Adipose tissue (tissue), 3 donors: ENCODE results near the gene WWP2. TPM values are rescaled to one million over a fixed set of nuclear protein-coding genes. Genes with fewer than 3 reads are reported as not detected.

Source experiments
- H3K27ac ChIP-seq: one replicate; pipeline ENCODE4 v1.5.1; 2013; ENCODE audit warnings: low read depth, low read length
- WGBS, 3 donors: extraction: QIAGEN DNeasy Blood & Tissue Kit; methylation state at CpG; one replicate each; pipeline ENCODE4 v1.1.7; 2013; 5-methylcytosine and 5-hydroxymethylcytosine counted together
- polyA plus RNA-seq, 3 donors: library from polyadenylated mRNA; stranded (reverse); fragments of 200-250 nt; gene quantifications; one replicate each; pipeline ENCODE4 v1.2.3, GENCODE V29; 2013
- donor health status: healthy with polysubstance abuse.
- donor health status: Bipolar disorder and iron deficiency.
- donor health status: healthy.

The WWP2 gene
- polyA plus RNA-seq, 3 donors, result 18.9 to 25.1 (median 19.6) TPM

GRCh38 chr16:69890892-69891282 is 128.8 kb downstream of the WWP2 start:
- no peak overlapping the region for H3K27ac ChIP-seq
- WGBS, 3 donors, result 62 to 69% (median 67%) methylated on average over 8 of the region's 8 CpGs

- no peak overlapping the region for H3K27ac ChIP-seq
- 68 to 89% (median 77%) methylated on average over 2 of the region's 2 CpGs for WGBS, 3 donors
Measured at GRCh38 chr16:69892378-69892777, 130.2 kb downstream of the WWP2 start.

GRCh38 chr16:69893106-69893505 is 131.0 kb downstream of the WWP2 start:
- no peak overlapping the region for H3K27ac ChIP-seq
- 77 to 89% (median 87%) methylated on average over 2 of the region's 2 CpGs for WGBS, 3 donors

GRCh38 chr16:69894676-69895075 is 132.5 kb downstream of the WWP2 start:
- no peak overlapping the region for H3K27ac ChIP-seq
- 83 to 92% (median 85%) methylated on average over 11 of the region's 11 CpGs for WGBS, 3 donors

GRCh38 chr16:69903865-69904415 is 141.8 kb downstream of the WWP2 start:
- WGBS, 3 donors, result 74 to 94% (median 77%) methylated on average over 8 of the region's 8 CpGs
- H3K27ac ChIP-seq, result no peak overlapping the region

GRCh38 chr16:69904495-69905170 is 142.5 kb downstream of the WWP2 start:
- H3K27ac ChIP-seq, result no peak overlapping the region
- WGBS, 3 donors, result 74 to 88% (median 87%) methylated on average over 9 of the region's 9 CpGs

- 65 to 75% (median 75%) methylated on average over 2 of the region's 2 CpGs for WGBS, 3 donors
- H3K27ac ChIP-seq, result no peak overlapping the region
Measured at GRCh38 chr16:69905171-69905555, 143.0 kb downstream of the WWP2 start.

- H3K27ac ChIP-seq, result no peak overlapping the region
- 90 to 93% (median 91%) methylated on average over 6 of the region's 6 CpGs for WGBS, 3 donors
Measured at GRCh38 chr16:69906838-69907401, 144.8 kb downstream of the WWP2 start.

- WGBS, 3 donors, result 89 to 96% (median 95%) methylated on average over 8 of the region's 8 CpGs
- H3K27ac ChIP-seq, result no peak overlapping the region
Measured at GRCh38 chr16:69909043-69909442, 146.9 kb downstream of the WWP2 start.

- WGBS, 3 donors, result 76 to 94% (median 77%) methylated on average over 7 of the region's 7 CpGs
- H3K27ac ChIP-seq, result no peak overlapping the region
Measured at GRCh38 chr16:69909760-69910159, 147.6 kb downstream of the WWP2 start.

- WGBS, 3 donors, result 54 to 63% (median 57%) methylated on average over 3 of the region's 3 CpGs
- H3K27ac ChIP-seq, result no peak overlapping the region
Measured at GRCh38 chr16:69910964-69911363, 148.8 kb downstream of the WWP2 start.

- H3K27ac ChIP-seq, result no peak overlapping the region
- WGBS, 3 donors, result 90 to 95% (median 95%) methylated on average over 1 of the region's 1 CpG
Measured at GRCh38 chr16:69916462-69916861, 154.3 kb downstream of the WWP2 start.

- no peak overlapping the region for H3K27ac ChIP-seq
- WGBS, 3 donors, result 70 to 89% (median 78%) methylated on average over 1 of the region's 1 CpG
Measured at GRCh38 chr16:69917311-69917710, 155.2 kb downstream of the WWP2 start.

- no peak overlapping the region for H3K27ac ChIP-seq
- WGBS, 3 donors, result 59 to 65% (median 60%) methylated on average over 20 of the region's 20 CpGs
Measured at GRCh38 chr16:69917739-69918138, 155.6 kb downstream of the WWP2 start.

- no peak overlapping the region for H3K27ac ChIP-seq
- 86 to 93% (median 89%) methylated on average over 1 of the region's 1 CpG for WGBS, 3 donors
Measured at GRCh38 chr16:69918241-69918640, 156.1 kb downstream of the WWP2 start.

GRCh38 chr16:69921127-69921526 is 159.0 kb downstream of the WWP2 start:
- H3K27ac ChIP-seq, result no peak overlapping the region
- WGBS, 3 donors, result 71 to 89% (median 88%) methylated on average over 2 of the region's 2 CpGs

GRCh38 chr16:69922200-69922599 is 160.1 kb downstream of the WWP2 start:
- H3K27ac ChIP-seq, result no peak overlapping the region
- WGBS, 3 donors, result 82 to 92% (median 89%) methylated on average over 6 of the region's 6 CpGs

GRCh38 chr16:69924041-69924775 is 162.1 kb downstream of the WWP2 start:
- no peak overlapping the region for H3K27ac ChIP-seq
- WGBS, 3 donors, result 67 to 79% (median 74%) methylated on average over 10 to 11 of the region's 11 CpGs

- 31 to 62% (median 56%) methylated on average over 18 to 19 of the region's 19 CpGs for WGBS, 3 donors
- no peak overlapping the region for H3K27ac ChIP-seq
Measured at GRCh38 chr16:69924777-69925191, 162.7 kb downstream of the WWP2 start.
